Ishikawa (cell line): ENCODE data around the gene WHRN.

Source experiments
- CEBPB ChIP-seq: IDR thresholded peaks from 2 replicates; pipeline ENCODE4 v1.6.1; 2012
- EGR1 ChIP-seq: IDR thresholded peaks from 2 replicates; pipeline ENCODE4 v1.6.1; 2012
- EP300 ChIP-seq: IDR thresholded peaks from 2 replicates; pipeline ENCODE4 v1.6.1; 2012; ENCODE audit warnings: borderline replicate concordance
- RAD21 ChIP-seq: IDR thresholded peaks from 2 replicates; pipeline ENCODE4 v1.6.1; 2012; ENCODE audit warnings: low read depth
- TAF1 ChIP-seq: IDR thresholded peaks from 2 replicates; pipeline ENCODE4 v1.6.1; 2012; ENCODE audit warnings: low read depth, mild to moderate bottlenecking
- TCF12 ChIP-seq: IDR thresholded peaks from 2 replicates; pipeline ENCODE4 v1.6.1; 2012; ENCODE audit warnings: low read depth
- TEAD4 ChIP-seq: IDR thresholded peaks from 2 replicates; pipeline ENCODE4 v1.6.1; 2012
- YY1 ChIP-seq: IDR thresholded peaks from 2 replicates; pipeline ENCODE4 v1.6.1; 2012; ENCODE audit warnings: low read depth
- TF ChIP-seq, protein P1 (sequence below): IDR thresholded peaks from 2 replicates; pipeline ENCODE4 v1.6.1; 2012; ENCODE audit warnings: low read depth, mild to moderate bottlenecking
- TF ChIP-seq, protein P2 (sequence below): IDR thresholded peaks from 2 replicates; pipeline ENCODE4 v1.6.1; 2012
- TF ChIP-seq, protein P3 (sequence below): IDR thresholded peaks from 2 replicates; pipeline ENCODE4 v1.6.1; 2012

DNA sequence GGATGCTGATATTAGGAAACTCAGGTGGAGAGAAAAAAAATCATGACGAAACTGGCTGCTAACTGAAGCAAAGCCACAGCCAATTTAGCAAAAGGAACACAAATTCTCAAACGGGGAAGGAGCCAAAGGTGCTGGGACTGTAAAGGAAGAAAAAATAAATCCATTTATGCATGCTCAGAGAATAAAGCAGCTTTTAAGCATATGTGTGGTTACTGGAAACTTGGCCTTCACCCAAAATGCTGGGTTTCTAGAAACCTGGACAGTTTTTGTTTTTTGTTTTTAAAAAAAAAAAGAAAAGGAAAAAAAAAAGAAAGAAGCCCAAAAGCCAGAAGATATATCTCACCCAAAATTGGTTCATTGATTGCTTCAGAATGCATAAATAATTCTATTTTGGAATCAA, 8.0 kb downstream of the WHRN start:
- TF ChIP-seq TAF1 (no peak), EP300 (no peak), TEAD4 (no peak), CEBPB (no peak), RAD21 (no peak), YY1 (no peak), TCF12 (no peak), EGR1 (no peak)
- TF ChIP-seq, protein P1, sequence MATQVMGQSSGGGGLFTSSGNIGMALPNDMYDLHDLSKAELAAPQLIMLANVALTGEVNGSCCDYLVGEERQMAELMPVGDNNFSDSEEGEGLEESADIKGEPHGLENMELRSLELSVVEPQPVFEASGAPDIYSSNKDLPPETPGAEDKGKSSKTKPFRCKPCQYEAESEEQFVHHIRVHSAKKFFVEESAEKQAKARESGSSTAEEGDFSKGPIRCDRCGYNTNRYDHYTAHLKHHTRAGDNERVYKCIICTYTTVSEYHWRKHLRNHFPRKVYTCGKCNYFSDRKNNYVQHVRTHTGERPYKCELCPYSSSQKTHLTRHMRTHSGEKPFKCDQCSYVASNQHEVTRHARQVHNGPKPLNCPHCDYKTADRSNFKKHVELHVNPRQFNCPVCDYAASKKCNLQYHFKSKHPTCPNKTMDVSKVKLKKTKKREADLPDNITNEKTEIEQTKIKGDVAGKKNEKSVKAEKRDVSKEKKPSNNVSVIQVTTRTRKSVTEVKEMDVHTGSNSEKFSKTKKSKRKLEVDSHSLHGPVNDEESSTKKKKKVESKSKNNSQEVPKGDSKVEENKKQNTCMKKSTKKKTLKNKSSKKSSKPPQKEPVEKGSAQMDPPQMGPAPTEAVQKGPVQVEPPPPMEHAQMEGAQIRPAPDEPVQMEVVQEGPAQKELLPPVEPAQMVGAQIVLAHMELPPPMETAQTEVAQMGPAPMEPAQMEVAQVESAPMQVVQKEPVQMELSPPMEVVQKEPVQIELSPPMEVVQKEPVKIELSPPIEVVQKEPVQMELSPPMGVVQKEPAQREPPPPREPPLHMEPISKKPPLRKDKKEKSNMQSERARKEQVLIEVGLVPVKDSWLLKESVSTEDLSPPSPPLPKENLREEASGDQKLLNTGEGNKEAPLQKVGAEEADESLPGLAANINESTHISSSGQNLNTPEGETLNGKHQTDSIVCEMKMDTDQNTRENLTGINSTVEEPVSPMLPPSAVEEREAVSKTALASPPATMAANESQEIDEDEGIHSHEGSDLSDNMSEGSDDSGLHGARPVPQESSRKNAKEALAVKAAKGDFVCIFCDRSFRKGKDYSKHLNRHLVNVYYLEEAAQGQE = no peak
- TF ChIP-seq, protein P2, sequence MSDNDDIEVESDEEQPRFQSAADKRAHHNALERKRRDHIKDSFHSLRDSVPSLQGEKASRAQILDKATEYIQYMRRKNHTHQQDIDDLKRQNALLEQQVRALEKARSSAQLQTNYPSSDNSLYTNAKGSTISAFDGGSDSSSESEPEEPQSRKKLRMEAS = no peak
- TF ChIP-seq, protein P3, sequence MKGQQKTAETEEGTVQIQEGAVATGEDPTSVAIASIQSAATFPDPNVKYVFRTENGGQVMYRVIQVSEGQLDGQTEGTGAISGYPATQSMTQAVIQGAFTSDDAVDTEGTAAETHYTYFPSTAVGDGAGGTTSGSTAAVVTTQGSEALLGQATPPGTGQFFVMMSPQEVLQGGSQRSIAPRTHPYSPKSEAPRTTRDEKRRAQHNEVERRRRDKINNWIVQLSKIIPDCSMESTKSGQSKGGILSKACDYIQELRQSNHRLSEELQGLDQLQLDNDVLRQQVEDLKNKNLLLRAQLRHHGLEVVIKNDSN = no peak
